Upper lobe of left lung (tissue), 4 donors: ENCODE results near the gene CFL1.

Experiments used
- EP300 ChIP-seq, 4 donors: sonication (generic); formaldehyde crosslinking; IDR thresholded peaks; one replicate each; pipeline ENCODE4 v1.5.1; 2017; ENCODE audit warnings: antibody characterized with exemption in 4 of 4, control low read depth in 2 of 4
- TF ChIP-seq, protein P1 (sequence below), 6 experiments: fragments of 450-650 bp in 4 of 6; fragments of 200-600 bp in 2 of 6; sonication (generic) in 2 of 6; IDR thresholded peaks; one replicate each; pipeline ENCODE4 v1.5.1; 2016 to 2019; ENCODE audit warnings: antibody characterized with exemption in 6 of 6

DNA sequence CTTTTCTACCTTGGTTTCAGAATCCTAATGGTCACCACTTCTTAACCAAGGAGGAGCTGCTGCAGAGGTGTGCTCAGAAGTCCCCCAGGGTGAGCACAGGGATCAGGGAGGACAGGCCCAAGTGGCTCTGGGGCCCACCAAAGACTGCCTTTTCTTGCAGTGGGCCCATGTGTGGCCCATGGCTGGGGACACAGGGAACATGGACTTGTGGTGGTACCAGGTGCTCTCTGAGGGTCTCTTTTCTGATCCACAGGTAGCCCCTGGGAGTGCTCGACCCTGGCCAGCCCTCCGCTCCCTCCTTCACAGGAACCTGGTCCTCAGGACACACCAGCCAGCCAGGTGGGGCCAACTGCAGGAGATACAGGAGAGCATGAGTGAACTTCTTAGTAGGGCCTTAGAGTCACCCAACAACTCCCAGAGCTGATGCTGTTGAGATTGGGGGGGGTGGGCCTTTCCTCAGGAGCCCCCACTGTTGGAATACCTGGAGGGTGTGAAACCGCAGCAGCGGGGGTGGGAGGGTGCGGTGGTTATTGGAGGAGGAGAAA, 4.3 kb upstream of the CFL1 start:
- TF ChIP-seq EP300 (IDR thresholded peaks at IDR 0.05), result no peak
- TF ChIP-seq, protein P1, sequence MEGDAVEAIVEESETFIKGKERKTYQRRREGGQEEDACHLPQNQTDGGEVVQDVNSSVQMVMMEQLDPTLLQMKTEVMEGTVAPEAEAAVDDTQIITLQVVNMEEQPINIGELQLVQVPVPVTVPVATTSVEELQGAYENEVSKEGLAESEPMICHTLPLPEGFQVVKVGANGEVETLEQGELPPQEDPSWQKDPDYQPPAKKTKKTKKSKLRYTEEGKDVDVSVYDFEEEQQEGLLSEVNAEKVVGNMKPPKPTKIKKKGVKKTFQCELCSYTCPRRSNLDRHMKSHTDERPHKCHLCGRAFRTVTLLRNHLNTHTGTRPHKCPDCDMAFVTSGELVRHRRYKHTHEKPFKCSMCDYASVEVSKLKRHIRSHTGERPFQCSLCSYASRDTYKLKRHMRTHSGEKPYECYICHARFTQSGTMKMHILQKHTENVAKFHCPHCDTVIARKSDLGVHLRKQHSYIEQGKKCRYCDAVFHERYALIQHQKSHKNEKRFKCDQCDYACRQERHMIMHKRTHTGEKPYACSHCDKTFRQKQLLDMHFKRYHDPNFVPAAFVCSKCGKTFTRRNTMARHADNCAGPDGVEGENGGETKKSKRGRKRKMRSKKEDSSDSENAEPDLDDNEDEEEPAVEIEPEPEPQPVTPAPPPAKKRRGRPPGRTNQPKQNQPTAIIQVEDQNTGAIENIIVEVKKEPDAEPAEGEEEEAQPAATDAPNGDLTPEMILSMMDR (IDR thresholded peaks at IDR 0.05), result no peak
